Measurements from ENCODE around the gene PARD6B.
"Not testable (repeated sequence)": the region's sequence is repeated elsewhere in the genome, so short reads cannot be mapped to it uniquely, and the experiment has no call there.

The PARD6B gene

GRCh38 chr20:50792708-50793574 lies 61.6 kb downstream of the PARD6B start:
- TF ChIP-seq CTCF (IDR thresholded peaks at IDR 0.05; ENCODE audit: low read length, missing control alignments): no peak
- no peak for DNase-seq (ENCODE audit: low read depth)
- H3K4me3 ChIP-seq (replicated peaks; ENCODE audit: low read depth, low read length): no peak overlapping the region

GRCh38 chr20:50793575-50794016 lies 62.2 kb downstream of the PARD6B start:
- DNase-seq (ENCODE audit: low read depth): peak; percentile 35
- H3K4me3 ChIP-seq (replicated peaks; ENCODE audit: low read depth, low read length): not testable (repeated sequence)
- TF ChIP-seq CTCF (IDR thresholded peaks at IDR 0.05; ENCODE audit: low read length, missing control alignments): peak; percentile 30

- peak overlapping the region; percentile 38 for H3K4me3 ChIP-seq (replicated peaks; ENCODE audit: low read depth, low read length)
- TF ChIP-seq CTCF (IDR thresholded peaks at IDR 0.05; ENCODE audit: low read length, missing control alignments): no peak
- no peak for DNase-seq (ENCODE audit: low read depth)
Measured at GRCh38 chr20:50794181-50794845, 62.9 kb downstream of the PARD6B start.

- DNase-seq (ENCODE audit: low read depth): peak; percentile 78
- peak within 1 kb of the TSS; percentile 78 for H3K4me3 ChIP-seq (replicated peaks; ENCODE audit: low read depth, low read length)
- peak; percentile 39 for TF ChIP-seq CTCF (IDR thresholded peaks at IDR 0.05; ENCODE audit: low read length, missing control alignments)
Measured at GRCh38 chr20:50794846-50795634, 63.7 kb downstream of the PARD6B start, which contains the start of gene BCAS4. Gene BCAS4 (plus strand): TSS chr20:50795061. CDS start chr20:50795084, 23 bp downstream.

GRCh38 chr20:50797142-50797541 lies 65.8 kb downstream of the PARD6B start:
- H3K4me3 ChIP-seq (replicated peaks; ENCODE audit: low read depth, low read length): no peak overlapping the region
- TF ChIP-seq CTCF (IDR thresholded peaks at IDR 0.05; ENCODE audit: low read length, missing control alignments): no peak
- DNase-seq (ENCODE audit: low read depth): no peak

- no peak overlapping the region for H3K4me3 ChIP-seq (replicated peaks; ENCODE audit: low read depth, low read length)
- no peak for TF ChIP-seq CTCF (IDR thresholded peaks at IDR 0.05; ENCODE audit: low read length, missing control alignments)
- no peak for DNase-seq (ENCODE audit: low read depth)
Measured at GRCh38 chr20:50798650-50799049, 67.3 kb downstream of the PARD6B start.

All from fibroblast of pulmonary artery (primary cell).